ENCODE measurements around the gene GPC6.

GPC6 gene

GRCh38 chr13:93352616-93353015, 126.0 kb downstream of the GPC6 start:
- Mint-ChIP-seq H3K27ac (no peak overlapping the region), H3K9me3 (peaks cover 0 to 5% of the 10 kb centered on the region in 2 donors), H3K27me3 (no peaks in the 10 kb centered on the region), H3K4me3 (no peak overlapping the region), H3K4me1 (no peaks in the 10 kb centered on the region)
- DNase-seq: no peak
- ATAC-seq: no peak

GRCh38 chr13:93355094-93355493, 128.5 kb downstream of the GPC6 start:
- DNase-seq (no peak), ATAC-seq (no peak)
- peaks cover 0 to 5% of the 10 kb centered on the region in 2 donors for H3K9me3 Mint-ChIP-seq
- no peaks in the 10 kb centered on the region for H3K4me1 Mint-ChIP-seq
- no peaks in the 10 kb centered on the region for H3K27me3 Mint-ChIP-seq
- no peak overlapping the region for H3K4me3 Mint-ChIP-seq
- H3K27ac Mint-ChIP-seq: peak overlapping the region in 1 of 2 donors; percentile 21

- Mint-ChIP-seq H3K27ac (no peak overlapping the region), H3K4me3 (no peak overlapping the region), H3K4me1 (no peaks in the 10 kb centered on the region), H3K27me3 (no peaks in the 10 kb centered on the region), H3K9me3 (peaks cover 0 to 5% of the 10 kb centered on the region in 2 donors)
- DNase-seq (no peak), ATAC-seq (no peak)
These were observed 129.9 kb downstream of the GPC6 start for GRCh38 chr13:93356469-93356868.

- Mint-ChIP-seq H3K9me3 (peaks cover 0 to 4% of the 10 kb centered on the region in 2 donors), H3K27ac (no peak overlapping the region), H3K4me3 (no peak overlapping the region), H3K4me1 (no peaks in the 10 kb centered on the region), H3K27me3 (no peaks in the 10 kb centered on the region)
- DNase-seq (no peak), ATAC-seq (no peak)
These were observed 133.4 kb downstream of the GPC6 start for GRCh38 chr13:93360021-93360420.

DNA sequence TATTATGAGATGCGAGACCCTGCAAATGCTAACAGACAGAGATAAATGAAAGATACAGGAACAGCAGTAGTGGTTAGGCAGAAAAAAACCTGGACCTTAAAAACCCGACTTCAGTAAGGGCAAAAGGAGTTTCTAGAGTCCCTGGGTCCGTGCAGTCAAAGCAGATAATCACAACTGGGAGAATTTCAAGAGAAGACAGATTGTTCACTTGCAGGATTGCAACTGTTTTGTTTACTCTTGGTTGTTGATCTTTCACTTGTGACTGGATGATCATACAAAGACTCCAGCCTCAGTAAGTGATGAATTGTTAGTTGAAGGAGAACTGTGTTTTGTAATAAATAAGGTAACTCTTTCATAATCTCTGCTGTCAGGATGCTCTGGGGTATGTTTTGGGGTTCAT, 135.1 kb downstream of the GPC6 start:
- DNase-seq (no peak), ATAC-seq (no peak)
- H3K27me3 Mint-ChIP-seq: no peaks in the 10 kb centered on the region
- no peak overlapping the region for H3K4me3 Mint-ChIP-seq
- H3K9me3 Mint-ChIP-seq: no peaks in the 10 kb centered on the region
- no peak overlapping the region for H3K27ac Mint-ChIP-seq
- H3K4me1 Mint-ChIP-seq: no peaks in the 10 kb centered on the region

- H3K27ac Mint-ChIP-seq: no peak overlapping the region
- ATAC-seq (no peak), DNase-seq (no peak)
- no peaks in the 10 kb centered on the region for H3K27me3 Mint-ChIP-seq
- no peak overlapping the region for H3K4me3 Mint-ChIP-seq
- no peaks in the 10 kb centered on the region for H3K9me3 Mint-ChIP-seq
- no peaks in the 10 kb centered on the region for H3K4me1 Mint-ChIP-seq
These were observed 137.6 kb downstream of the GPC6 start for GRCh38 chr13:93364166-93364565.

DNA sequence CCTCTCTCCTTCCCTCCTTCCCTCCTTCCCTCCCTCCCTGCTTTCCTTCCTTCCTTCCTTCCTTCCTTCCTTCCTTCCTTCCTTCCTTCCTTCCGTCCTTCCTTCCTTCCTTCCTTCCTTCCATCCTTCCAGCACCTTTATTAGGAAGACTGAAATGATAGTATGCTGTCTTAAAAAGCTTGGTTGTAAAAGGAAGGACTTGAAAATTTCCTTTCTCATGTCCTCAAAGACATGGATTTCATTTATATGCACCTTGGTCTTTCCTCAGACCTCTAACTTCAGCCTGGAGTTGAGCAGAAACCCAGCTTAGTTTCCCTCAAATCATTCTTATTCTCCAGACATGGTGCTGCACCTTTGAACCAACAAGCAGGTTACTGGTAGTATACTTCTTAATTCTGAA, 141.7 kb downstream of the GPC6 start:
- Mint-ChIP-seq H3K4me3 (no peak overlapping the region), H3K4me1 (no peaks in the 10 kb centered on the region), H3K9me3 (no peaks in the 10 kb centered on the region), H3K27ac (no peak overlapping the region), H3K27me3 (no peaks in the 10 kb centered on the region)
- no peak for ATAC-seq
- no peak for DNase-seq

GRCh38 chr13:93368718-93369117, 142.1 kb downstream of the GPC6 start:
- H3K4me1 Mint-ChIP-seq: no peaks in the 10 kb centered on the region
- no peaks in the 10 kb centered on the region for H3K9me3 Mint-ChIP-seq
- no peak for DNase-seq
- no peak overlapping the region for H3K27ac Mint-ChIP-seq
- H3K4me3 Mint-ChIP-seq: no peak overlapping the region
- H3K27me3 Mint-ChIP-seq: no peaks in the 10 kb centered on the region
- ATAC-seq: no peak

GRCh38 chr13:93372856-93373255, 146.2 kb downstream of the GPC6 start:
- ATAC-seq (no peak), DNase-seq (no peak)
- H3K27ac Mint-ChIP-seq: no peak overlapping the region
- no peaks in the 10 kb centered on the region for H3K4me1 Mint-ChIP-seq
- H3K27me3 Mint-ChIP-seq: no peaks in the 10 kb centered on the region
- no peak overlapping the region for H3K4me3 Mint-ChIP-seq
- no peaks in the 10 kb centered on the region for H3K9me3 Mint-ChIP-seq

- Mint-ChIP-seq H3K27ac (no peak overlapping the region), H3K9me3 (no peaks in the 10 kb centered on the region), H3K4me3 (no peak overlapping the region), H3K4me1 (no peaks in the 10 kb centered on the region), H3K27me3 (no peaks in the 10 kb centered on the region)
- DNase-seq (no peak), ATAC-seq (no peak)
These were observed 148.9 kb downstream of the GPC6 start for GRCh38 chr13:93375491-93375890.

- H3K4me3 Mint-ChIP-seq: no peak overlapping the region
These were observed 150.6 kb downstream of the GPC6 start for GRCh38 chr13:93377196-93377595.

DNA sequence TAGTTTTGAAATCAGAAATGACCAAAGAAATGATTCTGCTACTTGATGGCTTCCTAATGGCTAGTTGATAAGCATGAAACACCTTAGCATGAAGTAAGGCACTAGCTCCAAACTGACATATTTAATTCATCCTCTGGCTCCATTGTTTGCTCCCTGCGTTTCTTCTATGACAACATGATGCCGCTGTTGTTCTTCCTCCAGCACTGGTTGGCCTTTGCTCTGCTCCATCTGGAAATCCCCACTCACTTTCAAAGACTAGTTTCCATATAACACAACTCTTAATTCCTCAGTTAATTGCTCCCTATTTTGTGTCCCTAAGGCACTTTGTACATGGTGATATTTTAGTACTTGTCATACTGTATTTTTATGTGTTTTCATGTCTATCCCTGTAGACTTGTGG, 151.6 kb downstream of the GPC6 start:
- H3K4me3 Mint-ChIP-seq: no peak overlapping the region

More at GRCh38 chr13:93377196-93377595, 150.6 kb downstream of the GPC6 start:
- Mint-ChIP-seq H3K9me3 (no peaks in the 10 kb centered on the region), H3K27me3 (no peaks in the 10 kb centered on the region), H3K4me1 (no peaks in the 10 kb centered on the region), H3K27ac (no peak overlapping the region)
- ATAC-seq: no peak
- DNase-seq: no peak

DNA sequence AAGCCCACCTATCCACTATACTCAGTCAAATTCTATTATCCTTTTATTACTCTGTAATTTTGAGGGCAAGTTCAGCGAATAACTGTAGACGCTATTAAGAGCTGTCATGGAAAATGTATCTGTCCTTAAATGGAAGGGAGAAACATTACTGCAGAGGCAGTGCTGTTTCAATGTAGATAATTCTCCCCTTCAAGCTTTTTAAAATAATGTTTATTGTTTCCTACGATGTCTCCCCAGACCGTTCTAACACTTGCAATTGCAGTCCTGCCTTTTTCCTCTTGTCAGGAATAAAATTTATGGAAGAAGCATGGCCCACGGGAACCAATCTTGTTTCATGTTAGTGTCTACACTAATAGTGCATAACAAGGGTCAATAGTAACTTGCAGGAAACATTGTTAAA, 159.5 kb downstream of the GPC6 start:
- peaks cover 8% of the 10 kb centered on the region for H3K27me3 Mint-ChIP-seq
- no peak overlapping the region for H3K4me3 Mint-ChIP-seq
- H3K27ac Mint-ChIP-seq: no peak overlapping the region
- H3K4me1 Mint-ChIP-seq: no peaks in the 10 kb centered on the region
- DNase-seq (no peak), ATAC-seq (no peak)
- H3K9me3 Mint-ChIP-seq: peaks cover 0 to 7% of the 10 kb centered on the region in 2 donors

More for the DNA sequence above, 151.6 kb downstream of the GPC6 start:
- no peak for ATAC-seq
- no peaks in the 10 kb centered on the region for H3K4me1 Mint-ChIP-seq
- H3K27me3 Mint-ChIP-seq: no peaks in the 10 kb centered on the region
- no peaks in the 10 kb centered on the region for H3K9me3 Mint-ChIP-seq
- DNase-seq: no peak
- H3K27ac Mint-ChIP-seq: no peak overlapping the region

DNA sequence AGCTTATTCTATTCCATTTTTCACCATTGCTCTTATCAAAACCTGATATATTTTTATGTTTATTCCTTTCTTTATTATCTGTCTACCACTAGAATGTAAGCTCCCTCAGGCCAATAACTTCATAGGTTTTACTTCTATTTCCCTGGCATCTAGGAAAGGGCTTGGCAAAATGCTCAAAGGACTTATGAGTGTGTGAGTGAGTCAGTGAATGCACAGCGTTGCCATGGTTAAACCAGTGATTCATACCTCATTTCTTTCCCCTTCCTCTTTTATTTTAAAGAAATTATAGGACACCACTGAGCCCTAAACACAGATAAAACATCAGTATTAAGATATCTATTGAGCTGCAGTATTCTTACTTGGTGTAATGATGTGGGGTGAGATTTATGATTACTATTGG, 162.1 kb downstream of the GPC6 start:
- ATAC-seq (no peak), DNase-seq (no peak)
- Mint-ChIP-seq H3K9me3 (peaks cover 4 to 7% of the 10 kb centered on the region in 2 donors), H3K27me3 (peaks cover 8% of the 10 kb centered on the region), H3K4me3 (no peak overlapping the region), H3K4me1 (no peaks in the 10 kb centered on the region), H3K27ac (no peak overlapping the region)

GRCh38 chr13:93397619-93398018, 171.0 kb downstream of the GPC6 start:
- peaks cover 8 to 9% of the 10 kb centered on the region in 2 donors for H3K9me3 Mint-ChIP-seq
- H3K27me3 Mint-ChIP-seq: no peaks in the 10 kb centered on the region
- no peak overlapping the region for H3K4me3 Mint-ChIP-seq
- H3K27ac Mint-ChIP-seq: no peak overlapping the region
- ATAC-seq: no peak
- DNase-seq: no peak
- H3K4me1 Mint-ChIP-seq: no peaks in the 10 kb centered on the region

DNA sequence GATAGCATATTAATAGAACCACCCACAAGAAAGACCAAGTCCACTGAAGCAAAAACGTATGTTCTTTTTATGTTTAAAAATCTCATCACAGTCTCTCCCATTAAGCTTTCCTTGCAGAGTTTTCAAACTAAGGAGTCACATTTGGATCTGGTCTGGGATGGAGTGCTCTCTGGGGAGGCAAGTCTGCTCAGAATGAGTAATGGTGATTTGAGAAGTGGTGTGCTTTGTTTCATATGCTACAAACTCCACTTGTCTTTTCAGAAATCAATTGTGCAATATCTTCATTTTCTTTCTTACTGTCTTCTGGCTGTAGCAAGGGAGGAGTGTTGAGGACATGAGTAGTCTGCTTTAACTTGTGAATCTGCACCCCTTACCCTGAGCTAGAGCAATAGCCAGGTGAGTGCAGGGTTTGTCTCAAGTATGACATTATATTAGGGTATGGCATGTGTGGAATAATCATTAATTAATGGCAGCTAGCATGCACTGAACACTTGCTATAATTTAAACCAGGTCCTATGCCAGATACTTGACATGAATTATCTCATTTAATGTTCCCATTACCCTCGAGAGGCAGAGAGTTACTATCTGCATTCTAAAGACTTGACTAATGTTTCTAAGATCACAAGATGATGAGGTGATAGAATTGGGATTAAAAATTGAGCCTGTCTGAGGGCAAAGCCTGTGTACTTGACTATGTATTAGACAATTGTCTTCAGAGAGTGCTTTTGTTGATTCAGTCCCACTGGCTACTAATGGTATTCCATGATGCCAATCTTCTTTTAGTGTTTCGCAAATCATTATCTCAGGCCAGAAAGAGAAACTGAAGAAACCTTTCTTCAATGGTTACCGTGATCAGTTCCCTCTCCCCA, 171.8 kb downstream of the GPC6 start:
- ATAC-seq (no peak), DNase-seq (no peak)
- H3K27me3 Mint-ChIP-seq: no peaks in the 10 kb centered on the region
- H3K9me3 Mint-ChIP-seq: peaks cover 8% of the 10 kb centered on the region in 2 donors
- H3K27ac Mint-ChIP-seq: no peak overlapping the region
- no peaks in the 10 kb centered on the region for H3K4me1 Mint-ChIP-seq
- no peak overlapping the region for H3K4me3 Mint-ChIP-seq

DNA sequence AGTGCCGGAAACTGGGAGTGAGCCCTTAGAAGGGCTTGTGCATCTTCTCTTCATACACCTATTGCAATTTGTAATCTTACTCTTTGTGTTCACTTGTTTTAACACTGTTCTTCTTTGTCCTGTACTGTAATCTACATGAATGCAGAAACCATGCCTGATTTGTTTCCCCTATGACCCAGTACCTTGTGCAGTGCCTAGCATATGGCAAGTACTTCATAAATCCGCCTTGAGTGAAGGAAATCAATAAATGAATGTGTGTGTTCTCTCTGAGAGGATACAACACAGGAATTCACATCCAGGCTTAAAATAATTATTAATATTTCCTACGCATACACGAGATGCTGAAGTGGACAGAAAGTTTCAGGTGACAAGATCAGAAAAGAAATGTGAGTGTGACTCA, 172.6 kb downstream of the GPC6 start:
- no peak overlapping the region for H3K27ac Mint-ChIP-seq
- ATAC-seq (no peak), DNase-seq (no peak)
- peaks cover 5 to 8% of the 10 kb centered on the region in 2 donors for H3K9me3 Mint-ChIP-seq
- H3K4me3 Mint-ChIP-seq: no peak overlapping the region
- H3K27me3 Mint-ChIP-seq: no peaks in the 10 kb centered on the region
- H3K4me1 Mint-ChIP-seq: no peaks in the 10 kb centered on the region

Measured in stimulated activated naive CD8-positive, alpha-beta T cell treated with anti-CD3 and anti-CD28 coated beads, Interleukin-15, amount 100 ng/mL, for 72 hours (primary cell).